T47D (cell line): ENCODE measurements around the gene RNF144B.
A peak's percentile ranks its signal among the peaks of the same experiment; 100 is the strongest.
"Not testable (repeated sequence)": the region's sequence is repeated elsewhere in the genome, so short reads cannot be mapped to it uniquely, and the experiment has no call there.

Experiments
- DNase-seq, 2 experiments: peaks; one replicate each; pipeline versions ENCODE4 v3.0.0 to v3.0.0-alpha.2; 2011 to 2012; ENCODE audit warnings: low read depth in 1 of 2, low spot score in 1 of 2
- JUND ChIP-seq: IDR thresholded peaks from 2 replicates; pipeline ENCODE4 v1.6.1; 2012; ENCODE audit warnings: low read depth
- in situ Hi-C: cut with HindIII; loops from 2 replicates; pipeline ENCODE4 v1.10.0; 2016; ENCODE audit warnings: low sequenced_read_pairs, low pct_unique_long_range_greater_than_20kb

The RNF144B gene

GRCh38 chr6:18387061-18387721, at the start of gene RNF144B:
RNF144B (plus strand) TSS chr6:18387350; CDS start chr6:18399535, 12,185 bp downstream.
- DNase-seq: peak; percentile 62 to 97
- TF ChIP-seq JUND: no peak
- in situ Hi-C loops: no loop called here

GRCh38 chr6:18339599-18339998, 47.6 kb upstream of the RNF144B start:
- DNase-seq: no peak
- in situ Hi-C loops: no loop called here
- TF ChIP-seq JUND: no peak

- no peak for TF ChIP-seq JUND
Measured at GRCh38 chr6:18340781-18341551, 46.2 kb upstream of the RNF144B start.

GRCh38 chr6:18342223-18342622, 44.9 kb upstream of the RNF144B start:
- in situ Hi-C loops: no loop called here
- no peak for TF ChIP-seq JUND
- DNase-seq: no peak

More at GRCh38 chr6:18340781-18341551, 46.2 kb upstream of the RNF144B start:
- DNase-seq: no peak
- in situ Hi-C loops: no loop called here

GRCh38 chr6:18343741-18344140, 43.4 kb upstream of the RNF144B start:
- in situ Hi-C loops: no loop called here
- no peak for TF ChIP-seq JUND
- DNase-seq: no peak

GRCh38 chr6:18347021-18347577, 40.1 kb upstream of the RNF144B start:
- no peak for DNase-seq
- in situ Hi-C loops: no loop called here
- TF ChIP-seq JUND: no peak

GRCh38 chr6:18347866-18348265, 39.3 kb upstream of the RNF144B start:
- no peak for DNase-seq
- in situ Hi-C loops: no loop called here
- TF ChIP-seq JUND: no peak

GRCh38 chr6:18349386-18349785, 37.8 kb upstream of the RNF144B start:
- no peak for TF ChIP-seq JUND
- DNase-seq: peak in 1 of 2 experiments; percentile 77
- in situ Hi-C loops: no loop called here

GRCh38 chr6:18350271-18350670, 36.9 kb upstream of the RNF144B start:
- no peak for DNase-seq
- no peak for TF ChIP-seq JUND

GRCh38 chr6:18350712-18351111, 36.4 kb upstream of the RNF144B start:
- in situ Hi-C loops: no loop called here
- no peak for TF ChIP-seq JUND
- DNase-seq: no peak

More at GRCh38 chr6:18350271-18350670, 36.9 kb upstream of the RNF144B start:
- in situ Hi-C loops: no loop called here

- DNase-seq: no peak
- no peak for TF ChIP-seq JUND
- in situ Hi-C loops: no loop called here
Measured at GRCh38 chr6:18352001-18352400, 35.1 kb upstream of the RNF144B start.

- in situ Hi-C loops: no loop called here
- DNase-seq: no peak
- TF ChIP-seq JUND: no peak
Measured at GRCh38 chr6:18352842-18353241, 34.3 kb upstream of the RNF144B start.

- TF ChIP-seq JUND: no peak
- in situ Hi-C loops: no loop called here
- no peak for DNase-seq
Measured at GRCh38 chr6:18353251-18353650, 33.9 kb upstream of the RNF144B start.

GRCh38 chr6:18357546-18357945, 29.6 kb upstream of the RNF144B start:
- not testable (repeated sequence) for DNase-seq

More at GRCh38 chr6:18357546-18357945, 29.6 kb upstream of the RNF144B start:
- in situ Hi-C loops: not testable (repeated sequence)
